Loucy (cell line): ENCODE measurements around the gene IL17B.

Experiments
- H2AFZ ChIP-seq: fragments of 200-600 bp; sonication (generic); 2 replicates; pipeline ENCODE4 v1.6.0; 2016; ENCODE audit warnings: antibody characterized with exemption, mild to moderate bottlenecking, low read length, moderate library complexity
- H3F3A ChIP-seq: fragments of 200-600 bp; 2 replicates; pipeline ENCODE4 v1.6.0; 2016; ENCODE audit warnings: antibody characterized with exemption, low read depth, mild to moderate bottlenecking
- H3K27me3 ChIP-seq: fragments of 200-600 bp; sonication (generic); 2 replicates; pipeline ENCODE4 v1.6.1; 2014; ENCODE audit warnings: low read length, mild to moderate bottlenecking; ENCODE audit not compliant: insufficient read depth, poor library complexity, severe bottlenecking
- H3K36me3 ChIP-seq: fragments of 200-600 bp; sonication (generic); 2 replicates; pipeline ENCODE4 v1.6.1; 2016; ENCODE audit warnings: low read length; ENCODE audit not compliant: insufficient read depth
- H3K4me1 ChIP-seq: fragments of 200-600 bp; sonication (generic); 2 replicates; pipeline ENCODE4 v1.5.1; 2014; ENCODE audit warnings: low read length, mild to moderate bottlenecking; ENCODE audit not compliant: insufficient read depth, poor library complexity, severe bottlenecking
- H3K4me2 ChIP-seq: fragments of 200-600 bp; sonication (generic); 2 replicates; pipeline ENCODE4 v1.6.0; 2014; ENCODE audit warnings: antibody characterized with exemption, low read length, low read depth, mild to moderate bottlenecking; ENCODE audit not compliant: poor library complexity, severe bottlenecking
- H3K4me3 ChIP-seq: fragments of 200-600 bp; sonication (generic); 2 replicates; pipeline ENCODE4 v1.5.1; 2014; ENCODE audit warnings: low read length, mild to moderate bottlenecking, mixed read lengths; ENCODE audit not compliant: poor library complexity, severe bottlenecking
- H3K79me2 ChIP-seq: fragments of 200-600 bp; sonication (generic); 2 replicates; pipeline ENCODE4 v1.6.1; 2014; ENCODE audit warnings: low read length; ENCODE audit not compliant: insufficient read depth
- H3K9ac ChIP-seq: fragments of 200-600 bp; sonication (generic); 2 replicates; pipeline ENCODE4 v1.6.0; 2014; ENCODE audit warnings: mild to moderate bottlenecking, low read depth, low read length, moderate library complexity; ENCODE audit not compliant: poor library complexity, severe bottlenecking
- H3K9me2 ChIP-seq: fragments of 200-600 bp; sonication (generic); replicated peaks from 2 replicates; pipeline ENCODE4 v1.6.1; 2016; ENCODE audit warnings: low read depth, low read length, mixed read lengths
- H3K9me3 ChIP-seq: fragments of 200-600 bp; sonication (generic); 2 replicates; pipeline ENCODE4 v1.6.1; 2014; ENCODE audit warnings: mild to moderate bottlenecking, antibody characterized with exemption, low read length, low read depth; ENCODE audit not compliant: insufficient read depth
- H4K20me1 ChIP-seq: fragments of 200-600 bp; sonication (generic); 2 replicates; pipeline ENCODE4 v1.6.0; 2014; ENCODE audit warnings: antibody characterized with exemption, low read length, mild to moderate bottlenecking; ENCODE audit not compliant: insufficient read depth, poor library complexity, severe bottlenecking
- CTCF ChIP-seq: fragments of 200-600 bp; sonication (generic); conservative IDR thresholded peaks from 2 replicates; pipeline ENCODE4 v1.5.1; 2014; ENCODE audit warnings: mild to moderate bottlenecking, antibody characterized with exemption, low read length
- EZH2phosphoT487 ChIP-seq: fragments of 200-600 bp; IDR thresholded peaks from 2 replicates; pipeline ENCODE4 v1.6.1; 2018; ENCODE audit warnings: antibody characterized with exemption, mild to moderate bottlenecking, moderate library complexity, borderline replicate concordance

IL17B gene

GRCh38 chr5:149357370-149358293, 21.5 kb downstream of the IL17B start, which contains the start of gene PCYOX1L:
Gene PCYOX1L, plus strand, starts transcription at chr5:149358046. Its CDS starts 23 bp downstream, at chr5:149358069.
- Histone ChIP-seq H3K9ac (peak within 1 kb of the TSS; percentile 89), H3K79me2 (peaks cover 49% of the 10 kb centered on the region), H2AFZ (peak within 1 kb of the TSS; percentile 90), H3K4me2 (peak within 1 kb of the TSS; percentile 89), H3F3A (peaks cover 4% of the 10 kb centered on the region; the same call in 1 of the 2 replicates), H3K36me3 (peaks cover 16% of the 10 kb centered on the region), H3K4me1 (peaks cover 43% of the 10 kb centered on the region), H3K9me2 (no peaks in the 10 kb centered on the region), H4K20me1 (peaks cover 16% of the 10 kb centered on the region), H3K4me3 (peak within 1 kb of the TSS; percentile 90), H3K9me3 (no peaks in the 10 kb centered on the region), H3K27me3 (no peaks in the 10 kb centered on the region)
- TF ChIP-seq CTCF (no peak), EZH2phosphoT487 (no peak)

DNA sequence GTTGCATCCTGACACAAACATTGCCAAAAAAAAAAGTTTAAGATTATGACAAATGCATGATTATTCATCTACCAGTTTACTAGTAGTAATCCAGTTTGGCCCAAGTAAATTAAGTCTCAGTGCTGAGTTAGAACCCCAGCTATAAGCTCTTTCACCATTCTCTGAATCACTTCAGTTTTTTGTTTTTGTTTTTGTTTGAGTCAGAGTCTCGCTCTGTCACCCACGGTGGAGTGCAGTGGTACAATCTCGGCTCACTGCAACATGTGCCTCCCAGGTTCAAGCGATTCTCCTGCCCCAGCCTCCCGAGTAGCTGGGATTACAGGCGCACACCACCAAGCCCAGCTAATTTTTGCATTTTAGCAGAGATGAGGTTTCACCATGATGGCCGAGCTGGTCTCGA, 22.7 kb downstream of the IL17B start:
- H3K9me3 ChIP-seq = no peaks in the 10 kb centered on the region
- H3K4me1 ChIP-seq = peaks cover 54% of the 10 kb centered on the region
- H3K4me3 ChIP-seq = no peak overlapping the region
- peaks cover 62% of the 10 kb centered on the region for H3K79me2 ChIP-seq
- H3K9ac ChIP-seq = no peak overlapping the region
- H3F3A ChIP-seq = peaks cover 4% of the 10 kb centered on the region; the same call in 1 of the 2 replicates
- no peak overlapping the region for H2AFZ ChIP-seq
- H3K9me2 ChIP-seq = no peaks in the 10 kb centered on the region
- peaks cover 25% of the 10 kb centered on the region for H4K20me1 ChIP-seq
- H3K27me3 ChIP-seq = no peaks in the 10 kb centered on the region
- no peak overlapping the region for H3K4me2 ChIP-seq
- TF ChIP-seq EZH2phosphoT487 (no peak), CTCF (no peak)
- H3K36me3 ChIP-seq = peaks cover 28% of the 10 kb centered on the region

- Histone ChIP-seq H3K9me2 (no peaks in the 10 kb centered on the region), H3K4me2 (no peak overlapping the region), H2AFZ (no peak overlapping the region), H3K79me2 (peaks cover 69% of the 10 kb centered on the region), H3K4me1 (peaks cover 53% of the 10 kb centered on the region), H3F3A (peaks cover 4% of the 10 kb centered on the region; the same call in 1 of the 2 replicates), H3K9ac (no peak overlapping the region), H3K36me3 (peaks cover 35% of the 10 kb centered on the region), H3K4me3 (no peak overlapping the region), H4K20me1 (peaks cover 26% of the 10 kb centered on the region), H3K27me3 (no peaks in the 10 kb centered on the region), H3K9me3 (no peaks in the 10 kb centered on the region)
- no peak for TF ChIP-seq CTCF
- no peak for TF ChIP-seq EZH2phosphoT487
Observed at GRCh38 chr5:149355688-149356087, 23.4 kb downstream of the IL17B start.
